ENCODE measurements around the gene PTPRD. TPM values are rescaled to one million over a fixed set of nuclear protein-coding genes. Genes with fewer than 3 reads are reported as not detected.

Gene PTPRD
- total RNA-seq, 2 experiments from 2014 or later: 0.03 TPM; not detected in 1

GRCh38 chr9:8437259-8437658 is 2175.5 kb downstream of the PTPRD start:
- no peak for DNase-seq (ENCODE audit: low spot score)
- no TSS peak for BruUV-seq (replicated peaks)
- TF ChIP-seq EZH2phosphoT487 (IDR thresholded peaks at IDR 0.05; ENCODE audit: borderline replicate concordance, low read depth, low read length): no peak
- no peak for TF ChIP-seq CTCF (conservative IDR thresholded peaks at IDR 0.05; ENCODE audit: low read length)
- ChIA-PET CTCF (ENCODE audit: unreplicated experiment) (no interaction called here), POLR2A (no interaction called here)
- H3K4me1 ChIP-seq (ENCODE audit: insufficient read depth, low read length, poor library complexity, severe bottlenecking): no peaks in the 10 kb centered on the region
- H3K9me2 ChIP-seq (ENCODE audit: insufficient read depth, low read length): no peaks in the 10 kb centered on the region
- H3K4me2 ChIP-seq (ENCODE audit: low read length): no peak overlapping the region
- no peak overlapping the region for H3K4me3 ChIP-seq (ENCODE audit: low read depth, low read length, poor library complexity, severe bottlenecking)
- no peak overlapping the region for H2AFZ ChIP-seq (ENCODE audit: low read length)
- intact Hi-C loops (cut with micrococcal nuclease; ENCODE audit: unreplicated experiment): no loop called here
- H3K27ac ChIP-seq (ENCODE audit: low read depth, low read length, poor library complexity, severe bottlenecking): no peak overlapping the region
- no peaks in the 10 kb centered on the region for H3K36me3 ChIP-seq (ENCODE audit: insufficient read depth, low read length)
- H4K20me1 ChIP-seq (ENCODE audit: insufficient read depth, low read length): no peaks in the 10 kb centered on the region
- H3K79me2 ChIP-seq (ENCODE audit: insufficient read depth, low read depth, low read length): no peaks in the 10 kb centered on the region
- no peaks in the 10 kb centered on the region for H3K9me3 ChIP-seq (ENCODE audit: low read length)

- ChIA-PET POLR2A (no interaction called here), CTCF (ENCODE audit: unreplicated experiment) (no interaction called here)
- Histone ChIP-seq H3K79me2 (ENCODE audit: insufficient read depth, low read depth, low read length) (no peaks in the 10 kb centered on the region), H3K9me3 (ENCODE audit: low read length) (no peaks in the 10 kb centered on the region), H3K4me1 (ENCODE audit: insufficient read depth, low read length, poor library complexity, severe bottlenecking) (no peaks in the 10 kb centered on the region), H3K4me2 (ENCODE audit: low read length) (no peak overlapping the region), H3K36me3 (ENCODE audit: insufficient read depth, low read length) (no peaks in the 10 kb centered on the region), H3K4me3 (ENCODE audit: low read depth, low read length, poor library complexity, severe bottlenecking) (no peak overlapping the region), H3K27ac (ENCODE audit: low read depth, low read length, poor library complexity, severe bottlenecking) (no peak overlapping the region), H3K9me2 (ENCODE audit: insufficient read depth, low read length) (no peaks in the 10 kb centered on the region), H4K20me1 (ENCODE audit: insufficient read depth, low read length) (no peaks in the 10 kb centered on the region), H2AFZ (ENCODE audit: low read length) (no peak overlapping the region)
- intact Hi-C loops (cut with micrococcal nuclease; ENCODE audit: unreplicated experiment): no loop called here
- DNase-seq (ENCODE audit: low spot score): no peak
- TF ChIP-seq CTCF (conservative IDR thresholded peaks at IDR 0.05; ENCODE audit: low read length) (no peak), EZH2phosphoT487 (IDR thresholded peaks at IDR 0.05; ENCODE audit: borderline replicate concordance, low read depth, low read length) (no peak)
- no TSS peak for BruUV-seq (replicated peaks)
Observed at GRCh38 chr9:8436786-8437185, 2176.0 kb downstream of the PTPRD start.

- POLR2A ChIA-PET: interaction anchor here (0.6 to 1.0 kb wide), 2 partner anchors 10 to 83 kb away, joined by 3 to 5 read pairs; no protein-coding TSS in a partner anchor
Observed at GRCh38 chr9:8434621-8435020, 2178.2 kb downstream of the PTPRD start.

More at GRCh38 chr9:8434621-8435020, 2178.2 kb downstream of the PTPRD start:
- Histone ChIP-seq H3K4me1 (ENCODE audit: insufficient read depth, low read length, poor library complexity, severe bottlenecking) (no peaks in the 10 kb centered on the region), H3K79me2 (ENCODE audit: insufficient read depth, low read depth, low read length) (no peaks in the 10 kb centered on the region), H3K27ac (ENCODE audit: low read depth, low read length, poor library complexity, severe bottlenecking) (no peak overlapping the region), H3K36me3 (ENCODE audit: insufficient read depth, low read length) (no peaks in the 10 kb centered on the region), H3K9me2 (ENCODE audit: insufficient read depth, low read length) (no peaks in the 10 kb centered on the region), H3K4me2 (ENCODE audit: low read length) (no peak overlapping the region), H2AFZ (ENCODE audit: low read length) (no peak overlapping the region), H4K20me1 (ENCODE audit: insufficient read depth, low read length) (no peaks in the 10 kb centered on the region), H3K9me3 (ENCODE audit: low read length) (no peaks in the 10 kb centered on the region), H3K4me3 (ENCODE audit: low read depth, low read length, poor library complexity, severe bottlenecking) (no peak overlapping the region)
- intact Hi-C loops (cut with micrococcal nuclease; ENCODE audit: unreplicated experiment): no loop called here
- TF ChIP-seq EZH2phosphoT487 (IDR thresholded peaks at IDR 0.05; ENCODE audit: borderline replicate concordance, low read depth, low read length): no peak
- TF ChIP-seq CTCF (conservative IDR thresholded peaks at IDR 0.05; ENCODE audit: low read length): no peak
- CTCF ChIA-PET (ENCODE audit: unreplicated experiment): no interaction called here
- no peak for DNase-seq (ENCODE audit: low spot score)
- BruUV-seq (replicated peaks): no TSS peak

Data from OCI-LY7 (cell line).